CD4-positive, alpha-beta T cell treated with Interferon alpha-2 for 1 hour (primary cell): ENCODE data around the gene CYP11A1.
"Not testable (repeated sequence)": the region's sequence is repeated elsewhere in the genome, so short reads cannot be mapped to it uniquely, and the experiment has no call there.

Experiments
- DNase-seq, 2 donors: peaks; one replicate each; pipeline ENCODE4 v3.0.0-alpha.2; 2020 to 2022

CYP11A1 gene

DNA sequence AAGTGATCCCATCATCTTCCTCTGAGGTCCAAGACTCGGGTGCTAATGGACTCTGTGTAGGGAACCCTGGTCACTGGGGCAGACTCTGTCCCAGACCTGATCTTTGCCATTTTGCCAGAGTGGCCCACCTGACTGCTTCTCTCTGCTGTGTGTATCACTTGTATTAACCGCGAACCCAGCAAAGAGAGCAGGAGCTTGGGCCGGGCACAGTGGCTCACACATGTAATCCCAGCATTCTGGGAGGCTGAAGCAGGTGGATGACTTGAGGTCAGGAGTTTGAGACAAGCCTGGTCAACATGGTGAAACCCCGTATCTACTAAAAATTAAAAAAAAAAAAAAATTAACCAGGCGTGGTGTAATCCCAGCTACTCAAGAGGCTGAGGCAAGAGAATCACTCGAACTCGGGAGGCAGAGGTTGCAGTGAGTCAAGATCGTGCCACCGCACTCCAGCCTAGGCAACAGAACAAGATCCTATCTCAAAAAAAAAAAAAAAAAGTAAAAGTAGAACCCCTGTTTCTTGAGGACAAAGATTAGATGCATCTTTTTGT is 32.9 kb upstream of the CYP11A1 start:
- DNase-seq, result no peak

DNA sequence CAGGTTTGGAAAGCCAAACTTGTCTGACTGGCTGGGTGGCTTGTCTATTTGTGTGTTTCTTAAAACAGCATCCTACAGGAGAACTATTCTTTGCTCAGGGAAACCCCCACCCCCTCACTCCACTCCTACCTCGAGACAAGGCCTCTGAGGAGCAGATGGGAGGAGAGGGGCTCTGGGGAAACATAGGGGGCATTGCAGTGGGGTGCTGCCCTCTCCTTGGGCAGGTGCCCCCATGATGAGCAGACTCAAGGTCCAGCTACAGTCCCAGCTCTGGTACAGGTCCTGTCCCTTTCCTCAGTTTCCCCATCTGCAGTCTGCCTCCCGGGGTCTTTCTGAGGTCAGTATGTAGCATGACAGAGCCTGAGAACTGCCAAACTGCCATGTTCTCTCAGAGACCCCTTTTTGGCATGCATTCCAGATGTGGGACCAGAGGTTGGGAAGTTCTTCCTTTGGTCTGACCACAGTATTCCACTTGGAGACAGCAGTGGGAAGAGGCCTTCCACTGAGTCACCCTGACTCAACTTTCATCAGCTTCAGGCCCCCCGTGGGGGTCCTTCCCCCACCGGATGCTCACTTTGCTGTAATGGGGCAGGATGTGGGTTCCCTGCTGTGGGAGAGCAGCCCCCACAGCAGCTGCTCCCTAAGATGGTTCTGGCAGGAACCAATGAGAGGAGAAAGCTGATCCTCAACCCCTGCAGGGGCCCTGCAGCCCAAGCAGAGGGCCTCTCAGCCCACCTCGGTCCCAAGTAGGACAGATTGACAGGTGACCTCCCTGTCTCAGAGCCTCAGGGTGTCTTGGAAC is 32.3 kb upstream of the CYP11A1 start:
- DNase-seq, result peak in 1 of 2 donors; percentile 43

DNA sequence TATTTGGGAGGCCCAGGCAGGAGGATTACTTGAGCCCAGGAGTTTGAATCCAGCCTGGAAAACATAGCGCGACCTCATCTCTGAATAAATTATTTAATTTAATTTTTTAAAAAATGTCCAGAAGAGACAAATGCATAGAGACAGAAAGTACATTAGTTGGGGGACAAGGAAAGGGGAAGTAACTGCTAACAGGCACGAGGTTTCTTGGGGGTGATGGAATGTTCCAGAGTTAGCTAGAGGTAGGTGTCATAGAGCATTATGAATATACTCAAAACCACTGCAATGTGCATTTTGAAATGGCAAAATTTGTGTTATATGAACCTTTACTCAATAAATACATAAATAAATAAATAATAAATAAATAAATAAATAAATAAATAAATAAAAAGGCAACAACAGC is 31.7 kb upstream of the CYP11A1 start:
- no peak for DNase-seq

DNA sequence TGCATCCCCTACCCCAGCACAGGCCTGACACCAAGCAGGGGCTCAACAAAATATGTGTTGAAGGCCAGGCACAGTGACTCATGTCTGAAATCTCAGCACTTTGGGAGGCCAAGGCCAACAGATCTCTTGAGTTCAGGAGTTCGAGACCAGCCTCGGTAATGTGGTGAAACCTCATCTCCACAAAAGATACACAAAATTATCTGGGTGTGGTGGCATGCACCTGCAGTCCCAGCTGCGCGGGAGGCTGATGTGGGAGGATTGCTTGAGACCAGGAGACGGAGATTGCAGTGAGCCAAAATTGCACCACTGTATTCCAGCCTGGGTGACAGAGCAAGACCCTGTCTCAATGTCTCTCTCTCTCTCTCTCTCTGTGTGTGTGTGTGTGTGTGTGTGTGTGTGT is 30.7 kb upstream of the CYP11A1 start:
- no peak for DNase-seq

DNA sequence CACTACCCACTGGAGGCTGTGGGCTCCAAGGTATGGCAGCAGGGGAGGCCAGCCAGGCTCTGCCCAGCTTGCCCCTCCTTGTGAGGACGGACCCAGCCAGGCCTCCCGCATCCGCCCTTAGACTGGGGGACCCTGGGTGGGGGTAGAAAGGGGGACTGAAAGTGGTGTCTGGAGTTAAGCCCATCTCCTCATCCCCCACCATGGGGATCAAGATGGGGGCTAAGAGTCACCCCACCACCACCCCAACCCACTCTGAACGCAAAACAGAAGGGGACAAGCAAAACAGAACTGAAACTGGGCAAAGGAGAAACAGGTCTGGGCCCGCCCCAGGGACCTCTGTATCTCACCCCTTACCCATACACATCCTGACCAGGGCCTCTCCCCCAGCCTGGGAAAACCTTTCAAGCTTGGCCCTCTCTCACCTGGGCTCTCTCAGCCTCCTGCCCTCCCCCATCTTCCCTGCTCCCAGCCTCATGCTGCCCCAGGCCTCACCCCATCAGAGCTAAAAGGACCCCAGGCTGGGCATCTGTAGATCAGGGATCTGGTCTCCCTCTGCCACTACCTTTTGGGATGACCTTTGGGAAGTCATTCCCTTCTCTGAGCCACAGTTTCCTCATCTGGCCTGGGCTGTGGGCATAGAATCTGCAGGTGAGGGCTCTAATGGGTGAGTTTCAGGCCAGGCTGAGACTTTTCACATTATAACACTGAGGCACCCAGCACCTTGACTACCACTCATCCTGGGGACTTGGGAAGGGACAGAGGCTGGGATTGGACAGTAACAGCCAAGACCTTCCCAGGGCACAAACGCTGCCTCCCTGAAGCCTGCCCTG is 30.0 kb upstream of the CYP11A1 start:
- peak in 1 of 2 donors; percentile 67 for DNase-seq

DNA sequence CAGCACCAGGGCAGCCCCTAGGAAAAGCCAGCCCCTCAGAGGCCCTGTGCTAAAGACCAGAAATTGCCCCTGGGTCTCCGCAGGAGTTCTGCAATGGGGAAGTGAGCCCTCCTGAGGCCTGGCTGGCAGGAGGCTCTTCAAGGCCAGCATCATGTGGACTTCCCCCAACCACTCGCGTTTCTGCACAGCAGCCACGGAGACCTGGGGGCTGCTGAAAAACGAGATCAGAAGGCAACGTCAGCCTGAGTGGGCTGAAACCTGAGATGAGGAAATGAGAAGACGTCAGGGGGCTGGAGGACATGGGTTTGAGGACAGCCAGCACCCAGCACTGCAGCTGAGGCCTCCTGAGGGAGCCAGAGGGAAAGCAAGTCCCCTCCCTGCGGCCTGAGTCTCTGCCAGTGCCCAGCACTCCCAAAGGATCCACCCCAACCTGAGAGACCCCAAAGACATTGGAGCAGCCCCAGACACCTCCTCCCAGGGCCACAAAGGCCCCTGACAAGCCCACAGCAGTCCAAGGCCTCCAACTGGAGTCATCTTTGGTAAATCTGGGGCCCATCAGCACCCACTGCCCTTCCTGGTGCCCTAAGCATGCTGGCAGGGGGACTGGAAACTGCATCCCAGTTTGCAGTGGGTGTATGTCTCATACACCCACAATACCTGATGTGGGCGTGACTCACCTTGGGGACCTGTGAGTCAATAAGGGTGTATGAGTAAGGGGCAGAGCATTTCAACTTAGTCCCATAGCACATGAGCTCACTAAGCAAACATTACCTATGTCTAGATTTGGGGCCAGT is 29.2 kb upstream of the CYP11A1 start:
- DNase-seq, result peak in 1 of 2 donors; percentile 84

DNA sequence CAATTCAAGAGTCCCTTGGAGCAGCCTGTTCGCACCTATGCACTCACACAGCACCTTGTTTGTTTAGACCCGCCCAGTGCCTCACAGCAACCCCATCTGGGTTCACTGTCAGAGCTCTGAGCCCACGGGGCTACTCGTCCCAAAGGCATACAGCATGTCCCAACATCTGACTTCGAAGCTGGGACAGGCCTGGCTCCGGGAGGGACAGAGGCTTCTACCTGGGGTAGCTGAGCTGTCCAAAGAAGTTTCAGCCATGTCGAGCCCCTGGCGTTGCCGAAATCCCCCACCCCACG is 28.6 kb upstream of the CYP11A1 start:
- no peak for DNase-seq

DNA sequence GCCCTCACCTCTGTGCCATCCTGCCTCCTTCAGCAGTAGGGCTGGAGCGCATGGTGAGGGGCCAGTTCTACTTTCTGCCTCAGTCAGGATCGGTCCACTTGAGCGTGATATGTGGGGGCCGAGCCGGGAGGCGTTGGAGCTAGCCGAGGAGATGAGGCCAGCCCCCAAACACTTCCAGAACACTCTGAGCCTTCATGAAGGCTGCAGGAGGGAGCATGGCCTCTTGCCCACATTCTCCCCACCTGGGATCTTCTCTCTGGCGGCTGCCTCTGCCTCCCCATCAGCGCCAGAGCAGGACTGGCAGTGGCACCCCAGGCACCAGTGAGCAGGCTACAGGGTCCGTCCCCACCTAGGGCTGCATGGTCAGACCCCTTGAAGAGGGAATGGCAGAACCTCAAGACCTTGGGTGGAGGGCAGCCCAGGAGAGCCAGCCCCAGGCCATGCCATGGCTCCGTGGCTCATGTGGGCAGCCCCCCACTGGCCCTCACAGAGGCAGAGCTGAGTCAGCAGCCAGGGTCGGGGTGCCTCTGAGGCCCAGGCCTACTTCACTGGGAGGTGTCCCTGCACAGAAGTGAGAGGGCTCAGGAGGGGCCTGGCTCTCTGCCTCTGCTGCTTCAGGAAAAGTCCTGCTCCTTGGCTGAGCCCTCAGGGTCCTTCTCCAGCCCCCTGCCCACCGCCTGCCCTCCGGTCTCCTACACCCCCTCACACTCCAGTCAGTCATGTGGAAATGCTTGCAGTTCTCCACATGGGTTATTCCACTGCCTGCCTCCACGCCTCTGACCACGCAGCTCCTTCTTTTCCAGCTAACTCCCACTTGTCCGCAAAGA is 28.1 kb upstream of the CYP11A1 start:
- DNase-seq, result no peak

DNA sequence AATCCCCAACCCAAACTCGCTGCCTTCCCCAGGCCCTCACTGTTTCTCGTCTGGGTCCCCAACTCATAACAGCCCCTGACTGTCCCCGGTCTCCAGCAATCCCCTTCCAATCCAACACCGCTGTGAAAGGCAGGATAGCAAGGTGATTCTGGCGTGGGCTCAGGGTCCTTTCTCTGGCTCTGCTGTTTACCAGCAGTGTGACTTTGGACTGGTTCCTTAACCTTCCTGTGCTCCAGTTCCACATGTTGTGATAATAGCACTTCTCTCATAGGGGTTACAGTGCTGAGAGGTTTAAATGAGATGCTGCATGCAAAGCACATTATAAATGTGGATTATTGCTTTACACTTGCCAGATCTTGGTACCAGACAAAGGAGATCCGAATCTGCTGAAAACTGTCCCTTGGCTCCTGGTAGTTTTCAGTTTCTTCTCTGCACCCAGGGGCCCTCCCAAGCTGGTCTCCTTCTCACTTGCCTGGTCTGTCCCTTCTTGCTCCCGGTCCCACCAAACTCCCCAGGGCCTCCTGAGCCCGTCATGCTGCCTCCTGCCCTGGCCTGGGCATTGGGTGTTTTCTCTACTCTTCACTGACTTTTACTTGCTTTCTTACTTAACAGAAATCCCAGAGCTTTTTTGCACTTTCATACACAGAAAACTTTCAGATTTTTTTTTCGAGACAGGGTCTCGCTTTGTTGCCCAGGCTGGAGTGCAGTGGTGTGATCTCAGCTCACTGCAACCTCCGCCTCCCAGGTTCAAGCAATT is 26.8 kb upstream of the CYP11A1 start:
- DNase-seq, result no peak

DNA sequence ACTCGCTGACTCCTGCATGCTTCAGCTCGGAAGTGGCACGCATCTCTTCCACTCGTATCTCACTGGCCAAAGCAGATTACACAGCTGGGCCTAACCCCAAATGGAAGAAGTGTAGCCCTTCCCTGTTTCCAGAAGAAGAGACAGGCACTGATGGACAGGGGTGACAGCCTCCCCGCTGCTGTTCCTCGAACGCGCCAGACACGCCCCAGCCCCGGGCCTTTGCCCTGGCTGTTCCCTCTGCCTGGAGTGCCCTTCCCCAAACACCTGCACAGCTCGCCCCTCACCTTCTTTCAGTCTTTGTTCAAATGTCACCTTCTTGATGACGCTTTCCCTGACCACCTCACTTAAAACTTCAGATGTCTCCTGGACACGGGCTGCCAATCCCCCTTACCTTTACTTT is 26.0 kb upstream of the CYP11A1 start:
- no peak for DNase-seq

DNA sequence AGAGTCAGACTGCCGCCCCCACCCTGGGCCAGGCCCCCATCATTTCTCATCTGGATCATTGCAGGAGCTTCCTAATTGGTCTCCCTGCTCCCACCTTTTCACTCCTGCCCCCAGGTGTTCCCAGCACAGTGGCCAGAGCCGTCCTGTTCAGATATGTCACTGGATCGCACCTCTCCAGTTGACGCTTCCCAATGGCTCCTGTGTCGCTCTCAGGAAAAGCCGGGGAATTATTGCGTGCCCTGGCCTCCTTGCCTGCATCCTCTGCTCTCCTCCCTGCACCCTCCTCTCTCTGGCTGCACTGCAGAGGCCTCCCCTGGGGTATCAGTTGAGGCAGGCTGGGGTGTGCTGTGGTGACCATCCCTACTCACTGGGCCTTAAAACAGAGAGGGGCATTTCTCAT is 25.5 kb upstream of the CYP11A1 start:
- DNase-seq, result no peak

DNA sequence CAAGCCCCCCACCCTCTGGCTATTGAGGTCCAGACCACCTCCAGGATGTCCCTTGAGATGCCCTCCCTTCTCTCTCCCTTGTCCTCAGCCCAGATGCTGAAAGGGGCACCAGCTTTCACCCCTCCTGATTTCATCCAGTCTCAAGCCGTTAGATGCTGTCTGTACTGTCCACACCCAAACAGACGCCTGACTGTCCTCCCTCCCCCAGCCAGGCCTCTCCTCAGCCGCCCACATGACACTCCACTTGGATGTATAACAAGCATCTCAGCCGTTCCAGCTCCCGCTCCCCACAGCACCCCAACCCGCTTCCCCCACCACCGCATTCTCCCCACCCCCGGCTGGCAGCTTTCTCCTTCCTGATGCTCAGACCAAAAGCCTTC is 25.0 kb upstream of the CYP11A1 start:
- DNase-seq, result no peak

DNA sequence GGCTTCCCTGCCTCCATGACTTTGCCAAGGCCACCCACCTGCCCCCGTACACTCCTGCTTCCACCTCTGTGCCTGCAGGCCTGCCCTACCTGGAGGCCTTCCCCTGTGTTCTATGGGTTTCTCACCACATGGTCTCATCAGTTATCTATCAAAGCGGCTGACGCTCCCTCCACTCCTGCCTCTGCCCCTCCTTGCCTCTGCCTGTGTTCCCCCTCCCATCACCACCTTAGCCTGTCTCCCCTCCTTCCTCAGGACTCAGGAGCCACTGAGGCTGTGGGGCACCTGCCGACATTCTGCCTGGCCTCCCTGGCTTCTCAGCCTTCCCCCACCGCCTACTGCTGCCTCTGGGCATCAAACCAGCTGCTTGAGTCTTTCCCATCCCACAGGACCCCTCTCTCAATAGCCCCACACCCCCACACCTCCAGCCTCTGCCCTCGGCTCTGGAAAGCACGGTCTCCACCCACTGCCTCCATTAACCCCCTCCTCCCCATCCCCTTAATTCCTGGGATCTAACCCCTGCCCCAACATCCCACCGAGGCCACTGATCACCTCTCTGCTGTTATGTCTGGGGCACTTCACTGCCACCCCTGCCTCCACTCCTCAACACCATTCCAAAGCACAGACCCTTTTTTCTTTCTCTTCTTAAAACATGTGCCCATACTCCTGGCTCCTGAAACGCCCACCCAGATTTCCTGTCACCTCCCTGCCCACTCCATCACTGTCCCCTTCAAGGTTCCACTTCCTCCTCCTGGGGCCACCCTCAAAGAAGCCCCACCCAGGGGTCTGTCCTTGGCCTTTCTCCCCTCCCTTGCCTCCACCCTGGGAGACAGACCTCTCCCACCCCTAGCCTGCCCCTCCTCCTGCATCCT is 24.4 kb upstream of the CYP11A1 start:
- no peak for DNase-seq

DNA sequence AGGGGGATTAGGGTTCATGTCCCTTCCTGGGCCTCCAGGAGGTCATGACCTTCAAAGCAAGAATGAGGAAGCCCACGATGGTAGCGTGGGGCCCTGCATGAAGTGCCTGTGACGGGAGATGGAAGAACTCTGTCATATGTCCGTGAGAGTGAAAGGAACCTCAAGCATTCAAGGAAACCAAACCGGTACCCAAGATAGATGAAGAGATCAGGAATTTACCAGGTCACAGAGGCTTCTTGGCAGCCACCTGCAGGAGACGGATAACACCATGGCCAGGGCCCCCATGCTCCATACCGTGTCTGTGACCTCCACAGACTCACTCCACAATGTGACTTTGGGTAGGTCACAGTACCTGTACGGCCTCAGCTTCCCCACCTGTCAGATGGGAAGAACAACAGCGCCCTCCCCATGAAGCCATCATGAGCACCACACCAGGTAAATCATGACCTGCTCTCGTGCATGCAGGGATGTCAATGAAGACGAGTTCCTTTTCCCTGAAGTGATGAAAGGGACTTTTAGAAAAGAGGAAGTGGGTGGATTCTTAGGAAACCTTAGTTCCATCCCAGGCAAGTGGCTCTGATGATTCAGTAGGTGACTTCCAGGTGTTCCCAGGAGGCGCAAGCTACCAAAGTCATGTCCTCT is 23.3 kb upstream of the CYP11A1 start:
- peak in 1 of 2 donors; percentile 42 for DNase-seq

DNA sequence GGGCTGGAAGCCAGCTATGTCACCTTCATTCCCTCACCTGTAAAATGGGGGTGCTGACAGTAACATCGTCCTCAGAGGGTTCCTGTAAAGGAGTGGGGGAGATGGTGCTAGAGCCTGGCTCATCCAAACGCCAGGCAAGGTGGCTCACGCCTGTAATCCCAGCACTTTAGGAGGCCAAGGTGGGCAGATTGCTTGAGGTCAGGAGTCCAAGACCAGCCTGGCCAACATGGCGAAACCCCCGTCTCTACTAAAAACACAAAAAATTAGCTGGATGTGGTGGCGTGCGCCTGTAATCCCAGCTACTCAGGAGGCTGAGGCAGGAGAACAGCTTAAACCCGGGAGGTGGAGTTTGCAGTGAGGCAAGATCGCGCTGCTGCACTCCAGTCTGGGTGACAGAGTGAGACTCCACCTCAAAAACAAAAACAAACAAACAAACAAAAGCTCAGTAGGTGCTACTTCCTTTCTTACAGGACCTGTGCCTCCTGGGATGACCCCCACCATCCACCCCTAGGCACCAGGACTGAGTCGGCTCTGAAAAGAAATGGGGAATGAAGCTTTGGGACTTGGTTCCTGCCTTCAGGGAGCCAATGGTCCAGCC is 22.7 kb upstream of the CYP11A1 start:
- DNase-seq, result not testable (repeated sequence)

DNA sequence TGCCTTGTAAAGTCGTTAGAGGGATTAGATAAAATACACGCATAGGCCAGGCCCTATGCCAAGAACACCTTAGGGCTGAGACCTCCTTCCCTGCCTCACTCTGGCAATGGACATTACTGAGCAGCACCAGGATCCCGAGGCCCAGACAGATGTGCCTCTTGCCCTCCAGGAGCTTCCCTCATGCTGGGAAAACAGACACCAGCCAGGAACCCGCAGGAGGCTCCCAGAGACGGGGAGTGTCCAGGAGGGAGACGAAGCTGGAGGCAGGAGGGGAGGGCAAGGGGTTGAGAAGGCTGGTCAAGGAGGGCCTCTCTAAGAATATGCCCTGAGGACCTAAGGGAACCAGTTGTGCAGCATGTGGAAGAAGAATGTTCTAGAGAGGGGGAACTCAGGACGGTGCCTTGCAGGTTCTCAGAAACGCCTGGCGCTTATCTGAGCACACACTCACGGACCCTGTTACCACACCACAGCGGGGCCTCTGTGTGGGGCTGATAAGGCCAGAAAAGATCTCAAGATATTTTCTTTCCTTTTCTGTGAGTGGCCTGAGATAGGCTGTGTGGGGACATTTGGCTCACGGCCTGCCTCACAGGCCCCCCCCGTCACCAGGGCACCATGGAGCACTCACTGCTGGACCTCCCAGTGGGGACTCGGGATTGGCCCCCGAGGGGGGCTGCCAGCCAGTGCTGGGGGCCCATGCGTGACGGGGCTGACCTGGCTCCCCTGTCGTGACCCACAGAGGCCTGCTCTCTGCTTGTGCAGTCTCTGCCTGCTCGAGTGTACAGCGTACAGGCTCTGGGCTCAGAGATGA is 22.0 kb upstream of the CYP11A1 start:
- DNase-seq, result no peak

DNA sequence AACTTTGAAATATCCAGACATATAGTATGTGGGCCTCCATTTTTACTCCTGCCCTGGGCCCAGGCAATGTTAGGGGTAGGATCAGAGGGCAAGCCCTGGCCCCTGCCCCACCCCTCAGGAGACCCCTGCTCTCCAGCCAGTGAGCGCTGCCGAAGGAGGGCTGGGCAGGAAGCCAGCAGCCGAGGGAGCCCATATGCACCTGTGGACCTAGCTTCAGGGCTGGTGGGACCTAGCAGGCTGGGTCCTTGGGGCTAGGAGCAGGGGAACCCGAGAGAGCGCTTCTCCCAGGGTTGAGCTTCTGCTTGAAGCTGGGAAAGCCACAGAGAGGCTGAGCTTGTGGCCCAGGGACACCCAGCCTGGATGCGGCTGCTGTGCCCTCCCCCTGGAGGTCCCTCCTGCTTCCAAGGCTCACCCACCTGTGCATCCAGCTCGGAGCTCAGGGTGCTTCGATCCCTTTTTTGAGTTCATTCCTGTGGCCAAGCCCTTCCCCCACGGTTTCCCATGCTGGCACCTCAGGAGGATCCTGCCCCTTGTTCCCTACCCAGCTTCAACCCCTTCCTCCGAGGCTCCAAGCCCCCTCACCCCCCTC is 21.0 kb upstream of the CYP11A1 start:
- DNase-seq, result no peak

DNA sequence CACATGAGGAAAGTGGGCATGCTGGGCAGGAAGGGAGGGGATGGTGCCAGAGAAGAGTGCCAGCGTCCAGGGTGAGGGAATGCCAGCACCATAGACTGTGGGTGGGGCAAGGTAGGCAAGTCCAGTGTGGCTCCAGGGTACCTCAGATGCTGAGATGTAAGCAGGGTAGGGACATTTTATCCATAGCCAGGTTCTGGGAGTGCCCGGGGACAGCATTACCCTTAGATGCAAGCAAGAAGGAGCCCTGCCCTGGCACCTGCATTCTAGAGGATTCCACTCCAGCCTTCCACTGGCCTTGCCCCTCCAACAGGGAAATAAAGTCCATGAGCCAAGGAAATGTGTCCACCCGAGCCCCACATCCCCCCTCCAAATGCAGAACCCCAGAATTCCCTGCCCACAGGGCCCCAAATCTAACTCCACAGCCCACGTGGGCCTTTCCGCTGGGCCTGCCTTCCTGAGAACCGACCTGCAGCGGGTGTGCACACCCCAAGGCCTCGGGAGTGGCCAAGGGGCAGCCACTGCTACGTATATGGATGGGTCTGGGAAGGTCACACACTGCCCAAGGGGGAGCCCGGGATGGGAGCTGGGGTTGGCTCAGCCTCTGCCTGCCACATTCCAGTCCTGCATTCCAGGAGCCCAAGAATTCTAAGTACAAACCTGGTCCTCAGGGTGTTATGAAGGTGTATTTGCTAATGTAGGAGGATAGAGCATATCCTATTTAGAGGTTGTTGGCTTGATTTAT is 20.3 kb upstream of the CYP11A1 start:
- no peak for DNase-seq
